HG02571 (cell line): ENCODE data around the gene IGFBP7.

Experiments used
- ATAC-seq: cut with Tn5 transposase; IDR thresholded peaks from one replicate; pipeline ENCODE4 v1.9.1; 2021; ENCODE audit warnings: mild to moderate bottlenecking, moderate library complexity; ENCODE audit not compliant: unreplicated experiment

IGFBP7 gene, protein sequence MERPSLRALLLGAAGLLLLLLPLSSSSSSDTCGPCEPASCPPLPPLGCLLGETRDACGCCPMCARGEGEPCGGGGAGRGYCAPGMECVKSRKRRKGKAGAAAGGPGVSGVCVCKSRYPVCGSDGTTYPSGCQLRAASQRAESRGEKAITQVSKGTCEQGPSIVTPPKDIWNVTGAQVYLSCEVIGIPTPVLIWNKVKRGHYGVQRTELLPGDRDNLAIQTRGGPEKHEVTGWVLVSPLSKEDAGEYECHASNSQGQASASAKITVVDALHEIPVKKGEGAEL

DNA sequence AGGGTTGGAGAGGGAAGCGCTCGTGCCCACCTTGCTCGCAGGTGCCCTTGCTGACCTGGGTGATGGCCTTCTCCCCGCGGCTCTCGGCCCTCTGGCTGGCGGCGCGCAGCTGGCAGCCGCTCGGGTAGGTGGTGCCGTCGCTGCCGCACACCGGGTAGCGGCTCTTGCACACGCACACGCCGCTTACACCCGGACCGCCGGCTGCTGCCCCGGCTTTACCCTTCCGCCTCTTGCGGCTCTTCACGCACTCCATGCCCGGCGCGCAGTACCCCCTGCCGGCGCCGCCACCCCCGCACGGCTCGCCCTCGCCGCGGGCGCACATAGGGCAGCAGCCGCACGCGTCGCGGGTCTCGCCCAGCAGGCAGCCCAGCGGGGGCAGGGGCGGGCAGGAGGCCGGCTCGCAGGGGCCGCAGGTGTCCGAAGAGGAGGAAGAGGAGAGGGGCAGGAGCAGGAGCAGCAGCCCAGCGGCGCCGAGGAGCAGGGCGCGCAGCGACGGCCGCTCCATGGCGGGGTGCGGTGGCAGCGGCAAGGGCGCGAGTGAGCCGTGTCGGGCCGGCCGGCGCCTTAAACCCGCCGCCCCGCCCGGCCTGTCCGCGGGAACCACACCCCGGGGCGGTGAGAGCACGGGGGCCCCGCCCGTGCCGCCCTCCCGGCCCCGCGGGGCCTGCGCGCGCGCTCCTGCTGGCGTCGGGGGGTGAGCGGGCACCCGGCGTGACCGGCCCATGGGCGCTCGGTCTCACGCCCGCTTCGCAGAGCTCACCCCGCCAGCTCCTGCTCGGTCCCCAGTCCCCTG is at the start of gene IGFBP7:
TSS of gene IGFBP7 (minus strand) at position 539 of the 793 bp plus-strand sequence. CDS start at position 505, 34 bp downstream.
- ATAC-seq, result no peak

DNA sequence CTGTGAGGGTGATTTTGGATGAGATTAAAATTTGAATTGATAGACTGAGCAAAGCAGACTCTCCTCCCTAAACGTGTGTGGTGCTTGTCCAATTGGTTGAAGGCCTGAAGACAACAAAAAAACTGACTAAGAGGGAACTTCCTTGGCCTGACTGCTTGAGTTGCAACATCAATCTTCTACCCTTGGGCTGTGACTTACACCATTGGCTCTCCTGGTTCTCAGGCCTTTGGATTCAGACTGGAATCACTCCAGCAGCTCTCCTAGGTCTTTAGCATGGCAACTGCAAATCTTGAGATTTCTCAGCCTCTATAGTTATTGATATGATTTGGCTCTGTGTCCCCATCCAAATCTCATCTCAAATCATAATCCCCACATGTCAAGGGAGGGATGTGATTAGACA is 49.7 kb upstream of the IGFBP7 start:
- no peak for ATAC-seq

DNA sequence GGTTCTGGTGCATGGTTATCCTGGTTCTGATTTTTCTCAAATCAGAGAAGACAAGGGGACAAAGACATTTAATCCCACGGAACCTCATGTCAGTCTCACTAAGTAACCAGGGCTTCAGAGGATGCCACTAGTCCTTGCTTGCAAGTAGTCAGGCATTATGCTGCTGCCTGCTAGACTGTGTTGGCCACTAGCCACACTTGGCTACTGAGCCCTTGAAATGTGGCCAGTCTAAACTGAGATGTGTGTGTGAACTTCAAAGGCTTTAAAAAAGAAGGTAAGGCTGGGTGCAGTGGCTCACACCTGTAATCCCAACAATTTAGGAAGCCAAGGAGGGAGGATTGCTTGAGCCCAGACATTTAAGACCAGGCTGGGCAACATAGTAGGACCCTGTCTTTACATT is 48.6 kb upstream of the IGFBP7 start:
- no peak for ATAC-seq

DNA sequence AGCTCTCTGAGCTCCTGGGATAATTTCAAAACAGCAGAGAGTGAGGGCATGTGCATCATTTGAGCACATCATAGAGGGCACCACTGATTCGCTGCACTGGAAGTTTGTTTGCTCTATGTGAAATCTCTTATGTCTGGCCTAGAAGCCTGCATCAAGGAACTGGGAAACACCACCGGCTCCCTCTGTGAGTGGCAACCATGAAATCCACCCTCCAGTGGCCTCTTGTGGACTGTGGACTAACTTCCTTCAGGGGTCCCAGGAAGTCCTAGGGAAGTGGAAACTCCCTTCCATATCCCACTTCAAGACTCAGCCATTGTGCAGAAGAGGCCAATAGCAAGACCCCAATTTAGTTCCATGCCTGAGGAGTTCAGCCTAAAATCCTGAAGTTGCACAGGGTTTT is 48.0 kb upstream of the IGFBP7 start:
- ATAC-seq, result no peak

DNA sequence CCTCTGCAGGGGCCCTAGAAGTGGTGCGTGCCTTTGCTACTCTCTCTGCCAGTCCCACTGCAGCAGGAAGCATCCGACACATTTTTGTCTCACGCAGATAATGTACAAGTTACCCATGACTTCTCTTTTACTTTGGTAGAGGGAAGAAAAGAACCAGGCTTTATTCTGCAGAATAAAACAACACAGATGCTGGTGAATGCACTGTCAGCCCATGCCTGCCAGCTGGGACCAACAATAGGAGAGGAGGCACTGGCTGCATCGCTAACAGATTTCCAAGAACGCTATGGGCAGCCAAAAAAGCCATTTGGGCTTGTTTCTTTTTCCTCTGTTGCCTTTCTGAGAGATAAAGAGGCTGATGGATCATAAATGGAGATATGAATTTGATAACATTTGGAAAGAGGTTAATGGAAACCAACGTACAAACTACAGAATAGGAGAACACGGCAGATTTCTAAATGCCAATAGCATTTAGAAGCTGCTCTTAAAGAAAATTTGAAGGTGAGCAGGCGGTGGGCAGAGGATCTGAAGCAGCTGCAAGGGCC is 47.5 kb upstream of the IGFBP7 start:
- ATAC-seq, result no peak

DNA sequence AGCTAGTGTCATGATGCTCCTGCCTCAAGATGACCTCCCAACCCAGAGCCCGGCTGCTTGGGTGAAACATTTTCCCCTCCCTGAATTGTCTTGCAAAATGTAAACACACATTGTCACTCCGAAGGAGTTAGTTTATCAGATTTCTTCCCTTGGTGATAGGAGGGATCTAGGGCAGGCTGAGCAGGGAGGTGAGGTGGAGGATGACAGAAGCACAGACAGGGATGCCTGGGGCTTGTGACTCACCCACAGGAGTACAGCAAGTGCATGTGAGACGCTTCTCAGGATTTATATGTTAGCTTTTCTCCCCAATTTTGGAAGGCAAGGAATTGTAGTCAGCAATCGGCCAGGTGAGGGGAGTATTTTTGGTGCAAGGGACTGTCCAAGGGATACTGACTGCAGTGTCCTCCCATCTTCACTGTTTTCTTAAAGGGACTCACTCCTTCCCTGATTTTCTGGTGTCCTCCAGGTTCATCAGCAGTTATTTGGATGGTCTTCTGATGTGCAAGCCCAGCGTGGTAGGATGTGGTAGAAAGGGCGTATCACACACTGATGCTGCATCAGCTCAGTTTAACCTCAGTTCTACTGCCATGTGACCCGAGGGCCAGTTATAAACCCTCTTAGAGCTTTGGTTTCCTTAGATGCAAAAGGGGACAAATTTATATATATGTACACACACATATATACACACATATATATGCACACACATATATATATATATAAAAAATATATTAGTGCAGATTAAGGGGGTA is 46.2 kb upstream of the IGFBP7 start:
- ATAC-seq, result no peak

DNA sequence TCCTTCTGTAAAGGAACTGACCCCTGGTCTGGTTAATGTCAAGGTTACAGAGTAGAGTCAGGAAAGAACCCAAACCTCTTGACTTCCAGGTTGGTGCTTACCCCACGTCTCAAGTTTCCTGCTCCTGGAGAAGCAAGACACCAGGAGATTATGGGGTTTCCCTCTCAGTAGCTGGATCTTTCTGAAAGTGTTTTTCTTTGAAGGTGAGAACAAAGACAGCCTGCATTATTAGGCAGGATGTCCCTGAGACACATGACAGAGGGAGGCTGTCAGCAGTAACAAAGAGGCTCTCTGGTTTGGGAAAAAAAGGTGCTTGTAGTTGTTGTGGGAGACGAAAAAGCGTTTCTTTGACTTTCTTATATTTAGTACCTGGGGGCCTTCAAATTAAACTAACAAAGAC is 44.7 kb upstream of the IGFBP7 start:
- ATAC-seq, result no peak

DNA sequence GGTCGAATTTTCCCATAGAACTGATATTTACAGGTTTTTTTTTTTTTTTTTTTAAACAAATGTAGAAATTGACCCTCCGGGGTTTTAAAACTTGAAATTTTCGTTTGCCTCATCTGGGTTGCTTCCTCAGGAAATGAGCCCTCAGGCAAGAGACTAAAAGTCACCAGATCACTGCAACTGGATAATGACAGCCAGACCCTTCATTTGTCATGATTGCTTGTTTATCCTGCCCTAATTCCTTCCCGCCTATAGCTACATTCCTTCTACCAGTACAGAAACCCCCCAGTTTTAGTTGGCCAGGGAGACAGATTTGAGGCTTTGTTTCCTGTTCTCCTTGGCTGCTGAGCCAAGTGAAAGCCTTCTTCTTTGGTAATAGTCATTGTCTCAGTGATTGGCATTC is 44.0 kb upstream of the IGFBP7 start:
- ATAC-seq, result no peak

DNA sequence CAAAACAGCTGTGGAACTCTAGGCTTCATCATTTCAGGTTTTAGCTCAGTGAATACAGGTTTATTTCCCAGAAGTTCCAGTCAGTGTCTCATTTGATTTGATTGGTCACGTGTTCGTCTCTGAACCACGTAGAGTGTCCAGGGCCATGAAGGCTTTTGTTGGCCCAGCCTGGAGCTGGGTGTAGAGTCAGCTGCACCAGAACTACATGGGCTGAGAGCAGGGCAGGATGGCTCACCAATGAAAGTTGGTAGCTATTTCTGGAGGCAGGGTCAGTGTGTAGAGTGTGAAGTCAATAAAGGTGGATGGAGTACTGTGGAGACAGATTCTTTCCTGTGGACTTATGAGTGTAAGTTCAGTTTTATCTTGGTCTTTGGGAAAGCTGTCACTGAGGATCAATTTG is 43.0 kb upstream of the IGFBP7 start:
- no peak for ATAC-seq

DNA sequence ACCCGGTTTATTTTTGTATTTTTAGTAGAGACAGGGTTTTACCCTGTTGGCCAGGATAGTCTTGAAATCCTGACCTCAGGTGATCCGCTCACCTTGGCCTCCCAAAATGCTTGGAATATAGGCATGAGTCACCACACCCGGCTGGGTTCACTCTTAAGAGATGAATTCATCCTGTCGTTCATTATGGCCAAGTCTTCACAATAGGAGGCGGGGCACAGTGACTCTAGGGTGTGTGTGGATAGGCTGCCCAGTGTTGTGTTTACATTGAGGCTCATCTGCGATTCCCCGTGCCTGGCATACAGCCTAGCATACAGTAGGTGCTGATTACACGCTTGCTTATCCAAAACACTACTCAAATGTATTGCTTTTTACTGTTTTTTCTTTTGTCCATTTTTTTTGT is 41.3 kb upstream of the IGFBP7 start:
- ATAC-seq, result no peak

DNA sequence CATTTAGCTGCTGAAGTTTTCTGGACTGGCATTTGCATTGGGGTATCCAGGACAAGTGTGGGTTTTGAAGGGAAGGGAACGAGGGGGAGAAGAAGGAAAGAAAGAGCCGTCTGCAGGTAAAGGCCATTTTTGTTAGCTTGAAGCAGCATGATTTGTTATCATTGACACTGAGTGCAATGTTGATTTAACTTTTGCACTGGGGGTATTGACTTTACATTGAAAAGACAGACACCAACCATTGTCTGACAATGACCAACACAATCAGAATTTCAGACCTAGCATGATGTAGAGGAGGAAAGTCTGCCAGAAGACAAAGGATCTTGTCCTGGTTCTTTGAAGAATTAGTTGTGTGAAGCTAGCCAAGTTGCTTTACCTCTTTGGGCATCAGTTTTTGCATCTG is 39.6 kb upstream of the IGFBP7 start:
- ATAC-seq, result no peak

DNA sequence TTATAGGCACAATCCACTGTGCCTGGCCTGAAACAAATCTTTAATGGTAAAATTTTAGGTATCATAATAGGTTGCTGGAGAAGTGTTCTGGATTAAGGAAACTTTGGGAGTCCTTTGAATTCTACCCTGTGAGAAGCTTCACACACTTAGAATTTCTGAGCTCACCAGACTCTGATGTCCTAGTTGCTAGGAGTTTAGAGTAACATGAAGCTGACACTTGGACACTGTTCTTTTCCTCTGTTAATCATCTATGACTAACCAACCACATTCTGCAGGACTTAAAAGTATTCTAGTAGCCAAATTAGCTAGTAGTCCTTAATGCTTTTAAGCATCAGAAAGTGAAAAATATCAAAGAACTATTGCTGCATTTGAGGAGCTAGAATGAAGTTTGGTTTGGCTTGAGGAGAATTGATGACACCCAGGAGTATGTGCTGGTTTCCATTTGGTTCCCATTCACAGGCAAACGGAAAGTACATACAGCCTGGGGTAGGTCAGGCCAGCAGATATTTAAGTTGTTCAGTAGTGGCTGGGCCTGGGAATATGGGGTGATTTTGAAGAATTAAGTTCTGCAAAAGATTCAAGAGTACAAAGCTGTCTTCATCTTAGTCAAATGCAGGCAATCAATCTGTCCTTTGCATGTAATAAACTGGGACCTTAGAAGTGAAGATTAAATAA is 38.8 kb upstream of the IGFBP7 start:
- no peak for ATAC-seq

DNA sequence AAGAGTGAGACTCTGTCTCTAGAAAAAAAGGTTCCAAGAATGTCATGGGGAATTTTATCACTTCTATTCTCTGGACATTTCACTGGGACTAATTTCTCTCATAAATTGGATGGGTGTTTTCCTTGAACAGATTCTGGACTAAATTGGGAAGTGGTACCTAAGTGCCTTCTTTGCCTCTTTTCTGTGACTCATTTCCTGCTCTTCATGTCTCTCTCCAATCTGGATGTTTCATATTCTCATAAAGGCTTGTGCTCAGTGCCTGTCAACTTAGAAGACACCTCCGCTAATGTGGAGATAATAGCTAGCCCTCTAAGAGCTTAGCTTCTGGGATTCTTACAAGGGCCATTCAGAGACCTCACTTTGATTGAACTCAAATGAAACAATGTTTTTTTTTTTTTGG is 38.0 kb upstream of the IGFBP7 start:
- ATAC-seq, result no peak

DNA sequence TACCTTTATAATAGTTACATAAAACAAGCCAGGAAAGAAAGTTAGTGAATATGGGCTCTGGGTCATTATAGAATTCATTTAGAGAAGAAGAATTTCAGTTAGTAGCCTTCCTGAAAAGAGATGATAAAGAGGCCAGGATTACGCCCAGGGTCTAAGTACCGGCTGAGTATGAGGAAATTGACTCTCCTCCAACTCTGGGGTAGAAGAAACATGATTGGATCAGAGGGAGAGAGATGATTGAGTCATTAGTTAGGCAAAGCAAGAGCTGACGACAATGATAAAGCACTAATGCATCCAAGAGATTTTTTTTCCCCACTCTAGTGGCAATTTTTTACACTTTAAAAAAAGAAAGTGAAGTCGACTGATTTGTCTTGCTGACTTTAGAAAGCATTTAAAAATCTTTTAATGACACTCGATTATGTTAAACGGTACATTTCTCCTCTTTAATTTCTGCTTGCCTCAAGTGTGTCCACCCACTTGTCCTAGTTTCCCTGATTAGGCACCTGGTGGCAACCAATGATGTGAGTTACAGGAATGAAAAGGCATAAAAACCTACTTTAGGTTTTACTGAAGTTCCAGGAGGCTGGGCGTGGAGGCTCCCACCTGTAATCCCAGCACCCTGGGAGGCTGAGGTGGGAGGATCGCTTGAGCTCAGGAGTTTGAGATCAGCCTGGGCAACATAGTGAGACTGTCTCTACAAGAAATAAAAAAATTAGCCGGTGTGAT is 37.3 kb upstream of the IGFBP7 start:
- no peak for ATAC-seq

DNA sequence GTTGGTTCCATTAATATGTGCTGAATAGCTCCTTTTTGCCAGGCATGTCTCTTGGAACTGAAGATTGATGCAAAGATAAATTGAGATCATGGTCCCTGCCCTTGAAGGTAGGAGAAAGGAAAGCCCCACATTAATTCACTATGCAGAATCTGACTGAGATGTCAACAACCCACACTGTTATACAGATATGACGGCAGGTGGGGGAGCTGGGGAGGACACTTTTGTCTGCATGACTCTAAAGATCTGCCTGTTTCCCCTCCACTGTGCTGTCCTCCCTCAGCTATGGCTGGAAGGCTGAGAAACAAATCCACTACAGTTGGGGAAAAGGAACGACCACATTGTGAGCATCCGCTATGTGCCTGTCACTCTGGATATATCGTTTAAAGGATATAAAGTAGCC is 36.3 kb upstream of the IGFBP7 start:
- no peak for ATAC-seq

DNA sequence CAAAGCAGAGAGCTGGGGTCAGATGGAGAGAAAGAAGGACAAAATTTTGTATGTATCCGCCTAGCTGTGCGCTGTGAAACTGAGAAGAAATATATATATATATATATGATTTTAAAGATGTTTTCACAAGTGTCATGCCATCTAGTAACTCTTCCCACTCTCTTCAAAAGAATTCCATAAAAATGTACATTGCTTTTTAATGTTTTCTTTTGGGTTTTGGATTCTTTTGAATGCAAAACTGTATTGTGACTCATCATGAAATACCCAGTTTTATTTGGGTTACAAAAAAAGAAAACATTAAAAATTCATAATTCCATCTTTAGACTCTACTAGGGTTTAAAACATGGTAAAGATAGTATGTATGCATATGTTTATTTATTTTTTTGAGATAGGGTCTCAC is 34.3 kb upstream of the IGFBP7 start:
- no peak for ATAC-seq

DNA sequence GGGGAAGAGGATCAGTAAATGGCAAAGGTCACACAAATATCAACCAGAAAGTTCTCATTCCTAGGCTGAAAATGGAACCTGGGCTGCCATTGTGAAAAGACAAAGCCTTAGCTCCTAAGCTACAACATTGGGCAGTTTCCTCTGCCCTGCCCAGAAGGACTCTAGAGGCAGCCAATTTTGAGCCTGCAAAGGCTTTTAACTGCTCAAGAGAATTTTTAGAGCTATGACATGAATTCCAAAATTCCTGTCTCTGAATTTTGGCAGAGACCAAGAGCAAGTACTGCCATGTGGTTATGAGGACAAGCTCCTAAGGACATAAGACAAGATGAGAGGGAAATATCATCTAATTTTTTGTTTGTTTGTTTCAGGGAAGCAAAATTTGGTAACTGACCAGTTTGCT is 29.6 kb upstream of the IGFBP7 start:
- ATAC-seq, result no peak

DNA sequence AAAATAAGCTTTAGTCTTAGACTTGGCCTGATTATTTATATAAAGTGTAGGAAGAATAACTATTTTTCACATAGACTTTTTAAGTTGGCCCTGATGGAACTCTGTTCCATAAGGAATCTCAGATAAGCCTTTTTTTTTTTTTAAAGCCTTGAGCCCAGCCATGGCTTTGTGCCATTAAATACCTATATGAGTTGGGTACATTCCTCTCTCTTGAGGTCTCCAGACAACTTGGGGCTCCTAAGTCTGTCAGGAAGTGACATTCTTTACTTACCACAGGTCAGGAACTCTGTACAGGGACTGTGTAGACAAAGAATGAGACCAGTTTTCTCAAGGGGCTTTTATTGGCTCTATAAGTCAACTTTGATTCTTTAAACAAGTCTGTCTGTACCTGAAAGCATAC is 27.1 kb upstream of the IGFBP7 start:
- ATAC-seq, result no peak

DNA sequence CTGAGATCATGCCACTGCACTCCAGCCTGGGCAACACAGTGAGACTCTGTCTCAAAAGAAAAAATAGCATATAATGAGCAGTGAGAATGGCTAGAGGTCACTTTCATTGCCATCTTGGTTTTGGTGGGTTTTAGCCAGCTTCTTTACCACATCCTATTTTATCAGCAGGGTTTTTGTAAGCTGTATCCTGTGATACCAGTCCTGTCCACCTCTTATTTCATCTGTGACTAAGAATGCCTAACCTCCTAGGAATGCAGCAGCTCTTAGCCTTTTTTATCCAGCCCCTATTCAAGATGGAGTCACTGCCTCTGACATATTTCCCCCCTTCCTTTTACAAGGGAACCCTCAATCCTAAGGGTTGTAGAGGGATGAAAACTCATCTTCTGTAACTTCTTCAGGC is 26.1 kb upstream of the IGFBP7 start:
- ATAC-seq, result no peak

DNA sequence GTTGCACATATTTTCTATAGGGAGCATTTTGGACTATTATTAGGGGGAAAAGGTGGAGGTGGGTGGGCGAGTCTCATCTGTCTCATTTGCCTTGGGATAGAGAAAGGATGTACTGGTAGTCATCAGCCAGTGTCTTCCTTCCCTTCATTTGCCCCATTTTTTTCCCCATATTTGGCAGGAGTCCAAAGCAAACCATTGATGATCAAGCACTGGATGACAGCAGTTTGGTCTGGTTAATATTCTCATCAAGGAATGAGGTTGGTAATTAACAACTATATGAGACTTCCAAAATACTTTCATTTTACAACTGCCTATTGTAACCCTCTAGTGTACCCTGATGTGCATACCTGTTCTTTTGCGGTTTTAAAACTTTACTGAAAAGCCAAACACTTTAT is 22.6 kb upstream of the IGFBP7 start:
- ATAC-seq, result no peak
